NB4 (cell line): ENCODE results near the gene SCN7A.

Experiments
- MYC ChIP-seq: IDR thresholded peaks from 2 replicates; pipeline ENCODE4 v1.6.1; 2011; ENCODE audit warnings: low read depth, low read length
- POLR2A ChIP-seq: IDR thresholded peaks from 2 replicates; pipeline ENCODE4 v1.6.1; 2011; ENCODE audit warnings: mild to moderate bottlenecking; ENCODE audit not compliant: insufficient read length; ENCODE audit errors: extremely low read depth
- TF ChIP-seq, protein P1 (sequence below): IDR thresholded peaks from one replicate; pipeline ENCODE4 v1.5.1; 2012; ENCODE audit warnings: low read depth, low read length

DNA sequence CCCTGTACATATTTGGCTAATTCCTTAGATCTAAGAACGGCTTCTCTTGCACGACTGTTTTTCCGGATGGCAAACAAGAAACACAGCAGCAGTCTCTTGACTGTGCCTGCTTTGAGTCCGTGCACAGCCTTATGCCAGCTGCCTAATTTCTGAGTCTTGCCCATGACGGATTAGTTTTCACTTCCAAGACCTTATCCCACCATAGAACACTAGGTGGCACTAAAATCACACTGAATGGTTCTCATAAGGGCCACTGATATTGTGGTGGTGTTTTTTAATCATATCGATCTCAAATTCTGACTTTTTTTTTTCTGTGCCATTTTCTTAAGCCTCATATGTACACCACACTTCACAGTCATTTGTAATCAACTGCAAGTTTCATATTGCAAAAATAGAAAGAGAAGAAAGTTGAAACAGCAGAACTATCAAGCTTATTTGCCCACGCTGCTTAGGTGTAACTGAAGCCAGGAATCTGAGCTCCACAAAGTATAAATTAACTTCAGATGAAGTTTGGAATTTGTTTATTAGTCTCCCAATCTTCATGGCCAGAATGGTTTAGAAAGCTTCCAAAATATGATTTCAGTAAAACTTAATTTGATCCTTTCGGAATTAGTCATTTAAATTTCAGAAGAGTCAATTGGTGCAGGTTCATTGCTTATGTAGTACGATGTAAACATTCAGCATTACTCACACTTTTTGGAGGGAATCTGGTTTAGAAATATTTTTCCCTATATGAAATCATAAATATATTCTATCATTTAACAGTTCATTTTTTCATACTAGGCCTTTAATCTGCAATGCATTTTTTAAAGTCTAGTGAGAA lies 45.5 kb upstream of the SCN7A start:
- TF ChIP-seq, protein P1, sequence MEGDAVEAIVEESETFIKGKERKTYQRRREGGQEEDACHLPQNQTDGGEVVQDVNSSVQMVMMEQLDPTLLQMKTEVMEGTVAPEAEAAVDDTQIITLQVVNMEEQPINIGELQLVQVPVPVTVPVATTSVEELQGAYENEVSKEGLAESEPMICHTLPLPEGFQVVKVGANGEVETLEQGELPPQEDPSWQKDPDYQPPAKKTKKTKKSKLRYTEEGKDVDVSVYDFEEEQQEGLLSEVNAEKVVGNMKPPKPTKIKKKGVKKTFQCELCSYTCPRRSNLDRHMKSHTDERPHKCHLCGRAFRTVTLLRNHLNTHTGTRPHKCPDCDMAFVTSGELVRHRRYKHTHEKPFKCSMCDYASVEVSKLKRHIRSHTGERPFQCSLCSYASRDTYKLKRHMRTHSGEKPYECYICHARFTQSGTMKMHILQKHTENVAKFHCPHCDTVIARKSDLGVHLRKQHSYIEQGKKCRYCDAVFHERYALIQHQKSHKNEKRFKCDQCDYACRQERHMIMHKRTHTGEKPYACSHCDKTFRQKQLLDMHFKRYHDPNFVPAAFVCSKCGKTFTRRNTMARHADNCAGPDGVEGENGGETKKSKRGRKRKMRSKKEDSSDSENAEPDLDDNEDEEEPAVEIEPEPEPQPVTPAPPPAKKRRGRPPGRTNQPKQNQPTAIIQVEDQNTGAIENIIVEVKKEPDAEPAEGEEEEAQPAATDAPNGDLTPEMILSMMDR, result peak; percentile 56
- no peak for TF ChIP-seq POLR2A
- TF ChIP-seq MYC, result no peak
